ENCODE measurements around the gene BGN.

DNA sequence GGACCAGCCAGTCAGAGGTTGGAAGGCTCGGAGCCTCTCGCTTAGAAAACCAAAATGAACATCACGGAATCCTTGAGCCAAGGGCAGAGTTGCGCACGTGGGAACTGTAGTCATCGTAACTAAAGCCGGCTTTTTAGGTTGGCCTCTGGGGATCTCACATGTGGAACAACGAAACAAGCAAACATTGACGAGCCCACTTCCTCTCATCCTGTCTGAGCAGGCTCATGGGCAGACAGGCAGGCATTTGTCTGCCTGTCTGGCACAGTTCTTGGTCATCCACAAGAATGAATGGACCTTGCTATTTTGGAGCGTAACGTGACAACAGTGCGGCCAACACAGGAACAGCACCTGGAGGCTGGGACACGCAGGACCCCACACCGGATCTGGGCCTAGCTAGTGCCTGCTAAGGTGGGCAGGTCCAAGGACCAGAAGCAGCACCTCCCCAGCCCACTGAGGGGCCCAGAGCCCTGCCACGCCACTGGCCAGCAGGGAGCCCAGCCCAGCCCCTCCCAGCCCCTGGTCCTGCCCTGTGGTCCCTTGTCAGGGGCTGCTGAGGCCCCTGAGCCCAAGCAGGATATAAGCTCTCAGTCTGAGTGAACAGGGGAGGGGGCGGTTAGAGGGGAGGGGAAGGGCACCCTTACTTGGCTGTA lies 39.8 kb upstream of the BGN start:
- TF ChIP-seq, protein P1, sequence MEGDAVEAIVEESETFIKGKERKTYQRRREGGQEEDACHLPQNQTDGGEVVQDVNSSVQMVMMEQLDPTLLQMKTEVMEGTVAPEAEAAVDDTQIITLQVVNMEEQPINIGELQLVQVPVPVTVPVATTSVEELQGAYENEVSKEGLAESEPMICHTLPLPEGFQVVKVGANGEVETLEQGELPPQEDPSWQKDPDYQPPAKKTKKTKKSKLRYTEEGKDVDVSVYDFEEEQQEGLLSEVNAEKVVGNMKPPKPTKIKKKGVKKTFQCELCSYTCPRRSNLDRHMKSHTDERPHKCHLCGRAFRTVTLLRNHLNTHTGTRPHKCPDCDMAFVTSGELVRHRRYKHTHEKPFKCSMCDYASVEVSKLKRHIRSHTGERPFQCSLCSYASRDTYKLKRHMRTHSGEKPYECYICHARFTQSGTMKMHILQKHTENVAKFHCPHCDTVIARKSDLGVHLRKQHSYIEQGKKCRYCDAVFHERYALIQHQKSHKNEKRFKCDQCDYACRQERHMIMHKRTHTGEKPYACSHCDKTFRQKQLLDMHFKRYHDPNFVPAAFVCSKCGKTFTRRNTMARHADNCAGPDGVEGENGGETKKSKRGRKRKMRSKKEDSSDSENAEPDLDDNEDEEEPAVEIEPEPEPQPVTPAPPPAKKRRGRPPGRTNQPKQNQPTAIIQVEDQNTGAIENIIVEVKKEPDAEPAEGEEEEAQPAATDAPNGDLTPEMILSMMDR (IDR thresholded peaks at IDR 0.05; ENCODE audit: insufficient read depth, low read length, poor library complexity, severe bottlenecking) = no peak
- no peak for TF ChIP-seq EZH2phosphoT487 (conservative IDR thresholded peaks at IDR 0.05; ENCODE audit: low read length)

All from SU-DHL-6 (cell line).